ENCODE data around the gene NSMCE1.

The NSMCE1 gene, protein sequence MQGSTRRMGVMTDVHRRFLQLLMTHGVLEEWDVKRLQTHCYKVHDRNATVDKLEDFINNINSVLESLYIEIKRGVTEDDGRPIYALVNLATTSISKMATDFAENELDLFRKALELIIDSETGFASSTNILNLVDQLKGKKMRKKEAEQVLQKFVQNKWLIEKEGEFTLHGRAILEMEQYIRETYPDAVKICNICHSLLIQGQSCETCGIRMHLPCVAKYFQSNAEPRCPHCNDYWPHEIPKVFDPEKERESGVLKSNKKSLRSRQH

DNA sequence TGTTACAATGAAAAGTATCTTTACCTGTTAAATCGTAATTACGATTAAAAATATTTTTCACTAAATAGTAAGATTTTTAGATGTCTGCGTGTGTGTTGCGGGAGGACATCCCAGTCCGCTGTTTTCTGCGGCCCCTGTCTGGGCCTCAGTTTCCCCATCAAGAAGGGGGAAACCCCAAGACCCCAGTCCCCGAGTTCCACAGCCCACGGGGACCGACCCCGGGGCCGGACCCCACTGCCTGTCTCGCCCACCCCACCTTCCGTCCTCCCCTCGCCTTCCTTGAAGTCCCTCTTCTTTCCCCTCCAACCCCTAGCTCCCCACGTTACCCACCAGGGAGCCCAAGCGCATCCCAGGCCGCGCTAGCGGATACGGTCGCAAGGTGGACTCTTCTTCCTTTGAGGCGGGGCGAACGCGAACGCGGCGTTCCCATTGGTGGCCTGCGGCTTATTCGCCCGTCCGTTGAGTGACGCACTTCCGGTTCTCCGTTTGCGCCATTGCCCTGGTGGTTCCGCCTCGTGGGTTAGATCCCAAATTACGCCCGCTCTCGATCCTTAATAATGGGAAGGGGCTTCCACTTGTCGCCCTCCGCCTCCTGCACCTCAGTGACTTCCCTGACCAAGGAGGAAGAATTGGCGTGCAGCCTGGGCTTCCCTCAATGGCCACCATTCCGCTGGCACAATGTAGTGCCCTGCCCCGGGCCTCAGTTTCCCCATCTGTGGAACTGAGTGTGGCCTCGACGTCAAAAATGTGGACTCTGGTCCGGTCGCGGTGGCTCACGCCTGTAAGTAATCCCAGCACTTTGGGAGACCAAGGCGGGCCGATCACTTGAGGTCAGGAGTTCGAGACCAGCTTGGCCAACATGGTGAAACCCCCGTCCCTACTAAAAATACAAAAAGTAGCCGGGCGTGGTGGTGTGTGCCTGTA is at the start of gene NSMCE1:
Gene NSMCE1 (minus strand): TSS at position 397 of the 924 bp plus-strand sequence. CDS start 11,202 bp downstream, outside the sequence.
- peak; percentile 98 for DNase-seq

DNA sequence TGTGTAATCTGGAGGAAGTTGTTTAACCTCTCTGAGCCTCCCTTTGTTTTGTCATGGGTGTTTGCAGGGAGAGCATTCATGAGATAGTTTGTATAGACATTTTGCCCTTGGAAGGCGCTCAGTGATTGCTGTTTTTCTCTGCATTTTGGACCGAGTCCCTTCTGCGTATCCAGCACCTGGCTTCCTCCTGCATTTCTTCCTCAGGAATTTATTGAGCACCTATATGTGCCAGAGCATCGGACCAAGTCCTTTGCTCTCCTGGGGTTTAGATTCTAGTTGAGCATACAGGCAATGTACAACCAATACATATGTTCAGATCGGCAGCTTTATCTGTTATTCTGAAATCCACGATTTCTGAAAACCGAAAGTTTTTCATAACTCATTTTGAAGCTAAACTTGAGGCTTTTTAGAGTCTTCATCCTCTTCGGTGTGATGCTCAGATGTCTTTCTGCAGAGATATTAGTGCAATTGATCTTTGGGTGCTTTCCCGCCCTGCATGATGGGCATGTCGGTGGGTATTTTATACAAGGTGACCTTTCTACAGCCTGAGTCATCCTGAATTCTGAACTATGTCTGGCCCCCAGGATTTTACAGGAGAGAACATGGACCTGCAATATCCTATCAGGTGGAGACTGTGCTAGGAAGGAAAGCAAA is 49.3 kb upstream of the NSMCE1 start:
- DNase-seq = peak; percentile 69

GRCh38 chr16:27317320-27317719 is 48.7 kb upstream of the NSMCE1 start:
- DNase-seq = peak; percentile 12

- DNase-seq = no peak
Measured at GRCh38 chr16:27316038-27316680, 47.6 kb upstream of the NSMCE1 start.

DNA sequence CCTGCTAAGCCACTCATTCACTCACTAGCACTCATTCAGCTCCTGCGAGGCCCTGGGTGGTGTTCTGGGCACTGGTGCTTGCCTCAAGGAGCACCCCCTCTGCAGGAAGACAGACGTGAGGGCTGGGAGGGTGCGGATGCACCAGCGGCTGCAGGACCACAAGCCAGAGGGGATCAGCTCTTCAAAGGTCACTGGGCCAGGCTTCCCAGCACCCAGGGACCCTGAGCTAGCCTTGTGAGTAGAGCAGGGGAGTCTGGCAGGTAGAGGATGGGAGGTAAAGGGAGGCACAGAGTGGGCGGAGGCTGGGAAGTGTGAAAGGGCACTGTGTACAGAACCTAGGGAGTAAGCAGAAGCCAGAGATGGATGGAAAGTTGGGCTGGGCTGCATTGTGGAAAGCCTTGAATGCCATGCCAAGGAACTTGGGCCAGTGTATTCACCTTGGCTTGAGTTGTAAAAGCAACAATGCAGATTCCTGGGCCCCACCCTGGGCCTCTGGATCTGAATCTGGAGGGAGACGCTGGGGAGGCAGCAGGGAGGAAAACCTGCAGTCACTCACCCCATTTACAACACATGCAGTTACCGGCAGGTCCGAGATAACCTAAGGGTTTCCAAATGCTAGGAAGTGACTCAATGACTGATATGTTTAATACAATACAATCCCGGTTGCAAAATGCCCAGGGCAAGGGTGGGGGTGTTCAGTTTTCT is 46.9 kb upstream of the NSMCE1 start:
- peak; percentile 73 for DNase-seq

GRCh38 chr16:27314986-27315332 is 46.4 kb upstream of the NSMCE1 start:
- no peak for DNase-seq

- peak; percentile 54 for DNase-seq
Measured at GRCh38 chr16:27314161-27314723, 45.7 kb upstream of the NSMCE1 start.

DNA sequence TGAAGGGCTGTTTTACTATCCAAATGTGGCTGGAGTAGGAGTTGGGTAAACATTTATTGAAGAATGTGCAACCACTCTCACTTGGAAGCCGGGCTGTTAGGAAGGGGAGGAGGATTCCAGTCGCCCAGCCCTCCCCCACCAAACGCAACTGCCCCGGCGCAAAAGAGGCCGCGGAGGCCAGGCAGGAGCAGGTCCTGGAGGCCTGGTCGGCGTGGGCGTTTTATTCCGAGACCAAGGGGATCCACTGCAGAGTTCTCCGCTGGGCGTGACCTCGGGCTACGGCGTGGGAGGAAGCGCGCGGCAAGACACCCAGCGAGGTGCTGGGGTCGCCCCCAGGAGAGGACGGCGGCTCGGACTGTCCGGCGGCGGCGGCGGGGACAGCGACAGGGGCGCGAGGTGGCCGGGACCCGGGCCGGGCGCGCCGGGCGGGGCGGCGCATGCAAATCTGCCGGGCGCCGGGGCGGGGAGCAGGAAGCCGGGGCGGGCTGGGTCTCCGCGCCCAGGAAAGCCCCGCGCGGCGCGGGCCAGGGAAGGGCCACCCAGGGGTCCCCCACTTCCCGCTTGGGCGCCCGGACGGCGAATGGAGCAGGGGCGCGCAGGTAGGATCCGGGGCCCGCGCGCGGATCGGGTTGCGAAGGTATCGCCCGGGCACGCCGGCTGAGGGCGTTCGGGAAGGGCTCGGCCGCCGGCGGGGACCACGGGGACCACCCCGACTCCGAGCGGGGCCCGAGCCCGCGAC is 45.0 kb upstream of the NSMCE1 start, which contains the start of gene IL4R:
Gene IL4R (plus strand): TSS at position 553 of the 739 bp plus-strand sequence. CDS start 26,230 bp downstream, outside the sequence.
- DNase-seq = peak; percentile 43

GRCh38 chr16:27312580-27313421 is 44.2 kb upstream of the NSMCE1 start:
- DNase-seq = no peak

DNA sequence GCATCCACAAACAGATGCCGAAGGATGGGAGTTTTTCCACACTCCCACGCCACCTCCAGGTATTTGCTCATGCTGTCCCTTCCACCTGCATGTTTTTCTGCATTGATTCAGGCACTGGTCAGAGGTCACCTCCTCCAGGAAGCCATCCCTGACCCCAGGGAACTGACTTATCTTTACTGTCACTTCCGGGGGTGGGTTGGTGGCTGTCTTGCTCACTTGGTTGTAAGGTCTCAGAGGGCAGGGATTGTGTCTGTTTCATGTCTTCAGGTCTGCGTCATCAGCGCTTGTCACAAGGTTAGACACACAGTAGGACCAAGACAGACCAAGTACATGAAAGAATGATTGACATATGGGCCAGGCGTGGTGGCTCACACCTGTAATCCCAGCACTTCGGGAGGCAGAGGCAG is 43.3 kb upstream of the NSMCE1 start:
- no peak for DNase-seq

GRCh38 chr16:27311448-27311830 is 42.9 kb upstream of the NSMCE1 start:
- DNase-seq = no peak

GRCh38 chr16:27310576-27311447 is 42.2 kb upstream of the NSMCE1 start:
- DNase-seq = no peak

GRCh38 chr16:27308792-27309191 is 40.2 kb upstream of the NSMCE1 start:
- no peak for DNase-seq

- no peak for DNase-seq
Measured at GRCh38 chr16:27305839-27306442, 37.4 kb upstream of the NSMCE1 start.

GRCh38 chr16:27304881-27305745 is 36.5 kb upstream of the NSMCE1 start:
- DNase-seq = no peak

- DNase-seq = no peak
Measured at GRCh38 chr16:27304102-27304501, 35.5 kb upstream of the NSMCE1 start.

GRCh38 chr16:27303256-27304100 is 34.9 kb upstream of the NSMCE1 start:
- no peak for DNase-seq
